Thyroid gland (tissue), 4 donors: ENCODE results near the gene PTAR1. TPM values are rescaled to one million over a fixed set of nuclear protein-coding genes. Genes with fewer than 3 reads are reported as not detected.

ENCODE experiments used
- DNase-seq, 2 donors: peaks; one replicate each; pipeline ENCODE4 v3.0.0-alpha.2; 2019
- H3K27ac ChIP-seq, 3 donors: fragments of 200-600 bp; sonication (generic); 1 replicate in 2 of 3; 2 replicates in 1 of 3; pipeline ENCODE4 v1.5.1; 2016 to 2019; ENCODE audit warnings: mild to moderate bottlenecking in 1 of 3, moderate library complexity in 1 of 3
- H3K27me3 ChIP-seq: fragments of 200-600 bp; sonication (generic); one replicate; pipeline ENCODE4 v1.5.1; 2019
- H3K36me3 ChIP-seq, 2 donors: fragments of 200-600 bp; sonication (generic); one replicate each; pipeline ENCODE4 v1.5.1; 2016 to 2019
- H3K4me1 ChIP-seq, 2 donors: fragments of 200-600 bp; sonication (generic); one replicate each; pipeline ENCODE4 v1.5.1; 2017 to 2019
- H3K4me3 ChIP-seq, 3 donors: fragments of 200-600 bp; sonication (generic); replicated peaks in 1 of 3; 1 replicate in 2 of 3; 2 replicates in 1 of 3; pipeline ENCODE4 v1.5.1; 2016; ENCODE audit warnings: mild to moderate bottlenecking in 1 of 3
- H3K9me3 ChIP-seq: fragments of 200-600 bp; sonication (generic); one replicate; pipeline ENCODE4 v1.5.1; 2017
- POLR2A ChIP-seq, 2 donors: fragments of 450-650 bp; IDR thresholded peaks; one replicate each; pipeline ENCODE4 v1.6.1; 2017; ENCODE audit warnings: antibody characterized with exemption in 2 of 2, mild to moderate bottlenecking in 2 of 2, moderate library complexity in 1 of 2
- WGBS, 2 donors: methylation state at CpG; one replicate each; pipeline ENCODE4 v1.1.5; 2017; 5-methylcytosine and 5-hydroxymethylcytosine counted together
- intact Hi-C: fragments of 100-400 bp; cut with DNase I; formaldehyde crosslinking; loops from one replicate; pipeline ENCODE4 v1.15.1; 2023
- total RNA-seq, 4 donors: library from RNA; depleted of rRNA; stranded (reverse); fragments of >200 nt; gene quantifications; one replicate each; pipeline ENCODE4 v1.2.3, GENCODE V29; 2016
- TF ChIP-seq, protein P1 (sequence below), 6 experiments: fragments of 200-600 bp in 3 of 6; fragments of 450-650 bp in 3 of 6; sonication (generic) in 3 of 6; IDR thresholded peaks; one replicate each; pipeline ENCODE4 v1.5.1; 2016 to 2019; ENCODE audit warnings: antibody characterized with exemption in 6 of 6, mild to moderate bottlenecking in 2 of 6, inconsistent platforms in 1 of 6, moderate library complexity in 1 of 6

Gene PTAR1
- total RNA-seq, 4 donors from 2014 or later, result 67.9 to 80.9 (median 74.5) TPM

DNA sequence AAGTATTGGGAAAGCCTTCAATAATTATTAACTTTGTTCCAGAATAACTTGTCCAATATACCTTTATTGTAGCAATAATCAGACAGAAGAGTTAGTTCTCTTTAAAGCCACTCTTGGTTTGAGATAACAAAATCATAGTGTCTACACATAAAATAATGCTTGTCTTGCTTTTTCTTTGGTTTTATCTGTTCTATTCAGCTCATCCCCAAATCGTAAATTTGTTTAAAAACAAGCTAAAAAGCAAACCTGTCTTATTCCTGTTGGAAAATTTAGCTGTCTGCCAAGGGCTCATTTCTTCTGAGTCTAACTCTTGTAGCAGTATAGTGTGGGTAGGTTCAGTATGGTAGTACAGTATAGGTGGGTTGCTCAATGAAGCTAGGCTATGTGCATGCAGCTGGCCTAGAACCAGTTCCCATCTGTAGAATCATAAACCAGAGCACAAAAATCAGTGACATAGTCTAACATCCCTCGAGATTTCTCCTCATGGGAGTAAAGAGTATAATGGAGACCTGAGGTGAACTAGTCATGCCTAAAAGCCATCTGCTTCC is 69.7 kb downstream of the PTAR1 start:
- Histone ChIP-seq H3K4me3 (no peak overlapping the region), H3K4me1 (no peaks in the 10 kb centered on the region), H3K9me3 (no peaks in the 10 kb centered on the region), H3K27ac (no peak overlapping the region), H3K27me3 (no peaks in the 10 kb centered on the region), H3K36me3 (no peaks in the 10 kb centered on the region)
- 69 to 78% methylated on average over 2 of the region's 2 CpGs for WGBS, 2 donors
- intact Hi-C loops, result no loop called here
- TF ChIP-seq, protein P1, sequence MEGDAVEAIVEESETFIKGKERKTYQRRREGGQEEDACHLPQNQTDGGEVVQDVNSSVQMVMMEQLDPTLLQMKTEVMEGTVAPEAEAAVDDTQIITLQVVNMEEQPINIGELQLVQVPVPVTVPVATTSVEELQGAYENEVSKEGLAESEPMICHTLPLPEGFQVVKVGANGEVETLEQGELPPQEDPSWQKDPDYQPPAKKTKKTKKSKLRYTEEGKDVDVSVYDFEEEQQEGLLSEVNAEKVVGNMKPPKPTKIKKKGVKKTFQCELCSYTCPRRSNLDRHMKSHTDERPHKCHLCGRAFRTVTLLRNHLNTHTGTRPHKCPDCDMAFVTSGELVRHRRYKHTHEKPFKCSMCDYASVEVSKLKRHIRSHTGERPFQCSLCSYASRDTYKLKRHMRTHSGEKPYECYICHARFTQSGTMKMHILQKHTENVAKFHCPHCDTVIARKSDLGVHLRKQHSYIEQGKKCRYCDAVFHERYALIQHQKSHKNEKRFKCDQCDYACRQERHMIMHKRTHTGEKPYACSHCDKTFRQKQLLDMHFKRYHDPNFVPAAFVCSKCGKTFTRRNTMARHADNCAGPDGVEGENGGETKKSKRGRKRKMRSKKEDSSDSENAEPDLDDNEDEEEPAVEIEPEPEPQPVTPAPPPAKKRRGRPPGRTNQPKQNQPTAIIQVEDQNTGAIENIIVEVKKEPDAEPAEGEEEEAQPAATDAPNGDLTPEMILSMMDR (IDR thresholded peaks at IDR 0.05), result no peak
- no peak for TF ChIP-seq POLR2A (IDR thresholded peaks at IDR 0.05)
- DNase-seq, result no peak

DNA sequence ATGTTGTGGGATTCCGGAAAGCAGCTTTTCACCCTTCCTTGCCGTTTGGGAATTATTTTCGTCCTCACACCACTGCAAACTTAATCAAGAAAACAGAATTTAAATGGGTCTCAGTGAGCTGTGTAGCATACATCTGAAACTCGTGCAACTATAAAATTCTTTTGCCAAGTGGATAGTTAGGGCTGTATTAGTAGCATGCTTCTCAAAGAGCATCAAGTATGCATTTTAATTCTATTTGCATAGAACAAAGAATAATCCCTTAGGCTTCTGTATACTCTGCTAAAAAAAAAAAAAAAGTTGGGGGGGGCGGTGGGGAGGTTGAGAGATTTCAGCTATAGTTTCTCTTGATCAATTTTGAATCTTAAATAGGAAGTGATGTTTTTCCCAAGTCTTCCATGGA is 75.9 kb downstream of the PTAR1 start:
- no peak for TF ChIP-seq POLR2A (IDR thresholded peaks at IDR 0.05)
- TF ChIP-seq, protein P1 (IDR thresholded peaks at IDR 0.05), result no peak
- Histone ChIP-seq H3K4me1 (no peaks in the 10 kb centered on the region), H3K27me3 (no peaks in the 10 kb centered on the region), H3K27ac (no peak overlapping the region), H3K36me3 (no peaks in the 10 kb centered on the region), H3K9me3 (no peaks in the 10 kb centered on the region), H3K4me3 (no peak overlapping the region)
- DNase-seq, result no peak
- 80 to 81% methylated on average over 5 of the region's 5 CpGs for WGBS, 2 donors
- intact Hi-C loops, result no loop called here

DNA sequence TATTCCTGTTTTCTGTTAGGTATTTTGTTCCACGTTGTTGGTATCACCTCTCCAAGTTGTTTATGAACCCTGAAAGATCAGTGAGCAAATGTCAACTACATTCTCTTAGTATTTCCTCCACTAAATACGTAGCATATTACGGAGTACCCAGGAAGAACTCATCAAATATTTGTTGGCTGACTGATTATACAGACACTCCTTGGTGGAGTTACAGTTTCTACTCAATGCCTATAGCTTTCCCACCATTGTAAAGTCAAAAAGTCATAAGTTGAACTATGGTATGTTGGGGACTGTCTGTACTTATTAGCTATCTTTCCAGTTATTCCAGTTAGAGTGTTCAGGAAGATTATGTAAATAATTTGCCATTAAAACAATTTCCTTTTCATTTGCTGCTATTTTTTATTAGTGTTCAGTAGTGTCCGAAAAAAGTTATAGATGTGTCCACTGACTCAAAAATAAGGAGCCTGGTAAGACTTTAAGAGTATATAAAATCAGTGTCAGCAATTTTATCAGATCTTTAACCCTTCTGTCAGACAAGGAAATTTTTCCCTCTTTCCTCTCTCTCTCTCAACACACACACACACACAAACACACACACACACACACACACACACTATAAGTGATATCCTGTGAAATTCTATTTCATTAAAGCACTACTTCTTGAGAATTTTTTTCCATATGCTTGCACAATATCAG is 80.8 kb downstream of the PTAR1 start:
- H3K36me3 ChIP-seq, result no peaks in the 10 kb centered on the region
- DNase-seq, result no peak
- H3K4me3 ChIP-seq, result no peak overlapping the region
- intact Hi-C loops, result no loop called here
- no peaks in the 10 kb centered on the region for H3K27me3 ChIP-seq
- H3K27ac ChIP-seq, result no peak overlapping the region
- H3K9me3 ChIP-seq, result no peaks in the 10 kb centered on the region
- 85 to 86% methylated on average over 4 of the region's 4 CpGs for WGBS, 2 donors
- no peaks in the 10 kb centered on the region for H3K4me1 ChIP-seq
- TF ChIP-seq POLR2A (IDR thresholded peaks at IDR 0.05), result no peak
- TF ChIP-seq, protein P1 (IDR thresholded peaks at IDR 0.05), result no peak

DNA sequence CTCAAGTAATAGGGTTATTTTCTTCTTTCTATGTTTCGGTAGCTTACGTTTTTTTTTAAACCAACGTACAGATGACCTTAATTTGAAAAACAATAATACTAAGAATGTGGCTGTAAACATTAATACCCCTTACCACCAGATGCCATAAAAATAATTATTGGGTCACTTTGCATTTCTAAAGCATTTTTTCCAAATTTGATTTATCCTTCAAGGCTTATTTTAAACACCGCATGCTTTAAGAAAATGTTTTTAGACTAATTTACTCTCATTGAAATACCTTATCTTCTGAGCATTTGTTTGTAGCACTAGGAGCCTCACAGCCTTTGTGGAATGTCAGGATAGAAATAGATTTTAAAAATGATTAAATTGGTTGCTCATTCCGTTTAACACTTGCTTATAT is 81.9 kb downstream of the PTAR1 start:
- peaks cover 0 to 4% of the 10 kb centered on the region in 2 donors for H3K4me1 ChIP-seq

DNA sequence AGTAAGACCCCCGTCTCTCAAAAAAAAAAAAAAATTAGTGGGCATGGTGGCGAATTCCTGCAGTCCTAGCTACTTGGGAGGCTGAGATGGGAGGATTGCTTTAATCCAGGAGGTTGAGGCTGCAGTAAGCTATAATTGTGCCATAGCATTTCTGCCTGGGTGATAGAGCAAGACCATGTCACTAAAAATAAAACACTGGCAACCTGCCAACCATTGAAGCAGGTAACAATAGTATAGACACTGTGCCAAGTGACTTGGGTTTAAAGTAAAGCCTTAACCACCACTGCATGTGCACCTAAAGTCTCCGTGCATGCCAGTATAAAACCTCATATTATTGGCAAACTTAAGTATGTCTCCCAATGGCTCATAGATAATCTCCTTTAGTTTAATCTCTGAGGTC is 84.2 kb downstream of the PTAR1 start:
- DNase-seq, result no peak
- WGBS, 2 donors, result 85 to 86% methylated on average over 3 of the region's 3 CpGs
- H3K4me3 ChIP-seq, result no peak overlapping the region
- no peaks in the 10 kb centered on the region for H3K9me3 ChIP-seq
- H3K4me1 ChIP-seq, result peaks cover 0 to 4% of the 10 kb centered on the region in 2 donors
- H3K36me3 ChIP-seq, result no peaks in the 10 kb centered on the region
- intact Hi-C loops, result no loop called here
- no peak overlapping the region for H3K27ac ChIP-seq
- H3K27me3 ChIP-seq, result no peaks in the 10 kb centered on the region
- no peak for TF ChIP-seq POLR2A (IDR thresholded peaks at IDR 0.05)
- TF ChIP-seq, protein P1 (IDR thresholded peaks at IDR 0.05), result no peak

More for the DNA sequence above, 81.9 kb downstream of the PTAR1 start:
- TF ChIP-seq, protein P1 (IDR thresholded peaks at IDR 0.05), result no peak
- no peak for TF ChIP-seq POLR2A (IDR thresholded peaks at IDR 0.05)
- WGBS, 2 donors, result 91% methylated on average over 5 of the region's 5 CpGs
- no peaks in the 10 kb centered on the region for H3K27me3 ChIP-seq
- intact Hi-C loops, result no loop called here
- no peaks in the 10 kb centered on the region for H3K36me3 ChIP-seq
- H3K4me3 ChIP-seq, result no peak overlapping the region
- H3K27ac ChIP-seq, result no peak overlapping the region
- DNase-seq, result no peak
- no peaks in the 10 kb centered on the region for H3K9me3 ChIP-seq
